Dendritic cell treated with granulocyte-macrophage colony-stimulating factor and Interleukin-4, amounts not matched to agents 40 ng/mL and 50 ng/mL, for 4 days (primary cell): Measurements from ENCODE around the gene STAG1.
"Not testable (repeated sequence)": the region's sequence is repeated elsewhere in the genome, so short reads cannot be mapped to it uniquely, and the experiment has no call there.

Experiments used
- H3K27ac Mint-ChIP-seq: one replicate; pipeline ENCODE4 v1.8.0; 2022; ENCODE audit warnings: mild to moderate bottlenecking, mixed read lengths
- H3K27me3 Mint-ChIP-seq: one replicate; pipeline ENCODE4 v1.8.0; 2022; ENCODE audit warnings: mild to moderate bottlenecking, mixed read lengths
- H3K36me3 Mint-ChIP-seq: one replicate; pipeline ENCODE4 v1.8.0; 2022; ENCODE audit warnings: low read depth, mixed read lengths
- H3K4me1 Mint-ChIP-seq: one replicate; pipeline ENCODE4 v1.8.0; 2022; ENCODE audit warnings: low read depth, mixed read lengths
- H3K4me3 Mint-ChIP-seq: one replicate; pipeline ENCODE4 v1.8.0; 2022; ENCODE audit warnings: mild to moderate bottlenecking, moderate library complexity, mixed read lengths
- H3K9me3 Mint-ChIP-seq: one replicate; pipeline ENCODE4 v1.8.0; 2022; ENCODE audit warnings: mixed read lengths
- intact Hi-C: fragments of 100-400 bp; cut with micrococcal nuclease; formaldehyde crosslinking; loops from one replicate; pipeline ENCODE4 v1.15.0; 2022

Gene STAG1

GRCh38 chr3:136709775-136710174, 42.4 kb downstream of the STAG1 start:
- peaks cover 19% of the 10 kb centered on the region for H3K36me3 Mint-ChIP-seq
- H3K9me3 Mint-ChIP-seq, H3K27me3 Mint-ChIP-seq, H3K4me3 Mint-ChIP-seq, intact Hi-C loops, H3K27ac Mint-ChIP-seq: not testable (repeated sequence)
- peaks cover 31% of the 10 kb centered on the region for H3K4me1 Mint-ChIP-seq

DNA sequence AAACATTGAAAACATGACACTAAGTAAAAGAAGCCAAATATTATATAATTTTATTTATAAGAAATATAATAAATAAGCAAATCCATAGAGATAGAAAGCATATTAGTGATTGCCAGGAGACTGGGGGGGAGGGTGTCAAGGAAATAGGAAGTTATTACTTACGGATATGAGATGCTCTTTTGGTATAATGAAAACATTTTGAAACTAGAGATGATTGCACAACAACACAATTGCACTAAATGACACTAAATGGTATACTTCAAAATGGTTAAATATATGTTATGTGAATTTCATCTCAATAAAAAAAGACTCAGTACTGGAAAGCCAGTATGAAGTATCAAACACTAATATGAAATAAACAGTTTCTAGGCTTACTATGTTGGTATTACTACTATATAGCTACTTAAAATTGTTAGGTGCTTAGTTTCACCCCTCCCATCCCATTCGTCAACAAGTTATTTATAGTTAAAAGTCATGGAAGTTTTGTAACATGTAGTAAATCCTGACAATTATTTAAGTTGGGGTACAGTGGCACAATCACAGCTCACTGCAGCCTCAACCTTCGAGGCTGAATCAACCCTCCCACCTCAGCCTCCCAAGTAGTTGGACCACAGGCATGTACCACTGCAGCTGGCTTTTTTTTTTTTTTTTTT, 43.7 kb downstream of the STAG1 start:
- intact Hi-C loops, result no loop called here
- Mint-ChIP-seq H3K9me3 (no peaks in the 10 kb centered on the region), H3K27me3 (no peaks in the 10 kb centered on the region), H3K4me1 (peaks cover 23% of the 10 kb centered on the region), H3K4me3 (no peak overlapping the region), H3K27ac (no peak overlapping the region), H3K36me3 (peaks cover 24% of the 10 kb centered on the region)

DNA sequence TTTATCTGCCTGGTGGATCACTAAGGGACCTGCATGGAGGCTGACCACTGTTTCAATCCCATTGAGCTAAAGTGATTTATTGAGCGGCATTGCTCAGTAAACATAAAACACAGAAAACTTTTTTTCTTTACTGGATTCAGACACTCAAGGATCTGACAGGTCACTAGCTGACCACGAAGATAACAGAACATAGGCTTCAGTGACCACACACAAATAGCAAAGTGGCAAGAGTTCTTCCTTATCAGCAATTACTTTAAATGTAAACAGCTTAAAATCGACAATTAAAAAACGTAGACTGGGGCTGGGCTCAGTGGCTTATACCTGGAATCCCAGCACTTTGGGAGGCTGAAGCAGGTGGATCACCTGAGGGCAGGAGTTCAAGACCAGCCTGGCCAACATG, 48.7 kb downstream of the STAG1 start:
- Mint-ChIP-seq H3K4me3 (no peak overlapping the region), H3K27me3 (no peaks in the 10 kb centered on the region), H3K9me3 (no peaks in the 10 kb centered on the region), H3K27ac (no peak overlapping the region), H3K4me1 (peaks cover 21% of the 10 kb centered on the region), H3K36me3 (peaks cover 15% of the 10 kb centered on the region)
- intact Hi-C loops, result no loop called here

GRCh38 chr3:136699271-136699828, 52.8 kb downstream of the STAG1 start:
- intact Hi-C loops, result no loop called here
- Mint-ChIP-seq H3K36me3 (peaks cover 16% of the 10 kb centered on the region), H3K27me3 (no peaks in the 10 kb centered on the region), H3K27ac (no peak overlapping the region), H3K4me1 (peaks cover 24% of the 10 kb centered on the region), H3K4me3 (no peak overlapping the region), H3K9me3 (no peaks in the 10 kb centered on the region)

GRCh38 chr3:136698361-136698760, 53.8 kb downstream of the STAG1 start:
- H3K36me3 Mint-ChIP-seq, result peaks cover 12% of the 10 kb centered on the region
- H3K4me3 Mint-ChIP-seq, result no peak overlapping the region
- no peaks in the 10 kb centered on the region for H3K27me3 Mint-ChIP-seq
- H3K4me1 Mint-ChIP-seq, result peaks cover 28% of the 10 kb centered on the region
- intact Hi-C loops, result no loop called here
- no peak overlapping the region for H3K27ac Mint-ChIP-seq
- no peaks in the 10 kb centered on the region for H3K9me3 Mint-ChIP-seq

- no peak overlapping the region for H3K27ac Mint-ChIP-seq
Measured at GRCh38 chr3:136696797-136697196, 55.4 kb downstream of the STAG1 start.

GRCh38 chr3:136694321-136694720, 57.9 kb downstream of the STAG1 start:
- no peaks in the 10 kb centered on the region for H3K27me3 Mint-ChIP-seq
- intact Hi-C loops, result no loop called here
- H3K4me1 Mint-ChIP-seq, result peaks cover 34% of the 10 kb centered on the region
- H3K36me3 Mint-ChIP-seq, result peaks cover 12% of the 10 kb centered on the region
- no peak overlapping the region for H3K4me3 Mint-ChIP-seq
- no peaks in the 10 kb centered on the region for H3K9me3 Mint-ChIP-seq
- H3K27ac Mint-ChIP-seq, result no peak overlapping the region

More at GRCh38 chr3:136696797-136697196, 55.4 kb downstream of the STAG1 start:
- Mint-ChIP-seq H3K27me3 (no peaks in the 10 kb centered on the region), H3K36me3 (peaks cover 12% of the 10 kb centered on the region), H3K4me3 (no peak overlapping the region), H3K4me1 (peaks cover 31% of the 10 kb centered on the region), H3K9me3 (no peaks in the 10 kb centered on the region)
- intact Hi-C loops, result no loop called here

GRCh38 chr3:136690599-136690998, 61.6 kb downstream of the STAG1 start:
- intact Hi-C loops, result no loop called here
- Mint-ChIP-seq H3K4me3 (no peak overlapping the region), H3K27me3 (no peaks in the 10 kb centered on the region), H3K9me3 (no peaks in the 10 kb centered on the region), H3K4me1 (peaks cover 34% of the 10 kb centered on the region), H3K36me3 (peaks cover 9% of the 10 kb centered on the region), H3K27ac (no peak overlapping the region)

GRCh38 chr3:136685882-136686281, 66.3 kb downstream of the STAG1 start:
- Mint-ChIP-seq H3K4me1 (peaks cover 12% of the 10 kb centered on the region), H3K4me3 (no peak overlapping the region), H3K9me3 (no peaks in the 10 kb centered on the region), H3K27me3 (no peaks in the 10 kb centered on the region), H3K36me3 (peaks cover 16% of the 10 kb centered on the region), H3K27ac (no peak overlapping the region)
- intact Hi-C loops, result no loop called here

GRCh38 chr3:136682740-136683312, 69.4 kb downstream of the STAG1 start:
- no peaks in the 10 kb centered on the region for H3K27me3 Mint-ChIP-seq
- peaks cover 14% of the 10 kb centered on the region for H3K36me3 Mint-ChIP-seq
- no peaks in the 10 kb centered on the region for H3K9me3 Mint-ChIP-seq
- no peak overlapping the region for H3K4me3 Mint-ChIP-seq
- intact Hi-C loops, result loop anchor here (1.0 kb wide), 1 partner anchor 10 kb away; no protein-coding TSS in a partner anchor
- peaks cover 5% of the 10 kb centered on the region for H3K4me1 Mint-ChIP-seq
- no peak overlapping the region for H3K27ac Mint-ChIP-seq

DNA sequence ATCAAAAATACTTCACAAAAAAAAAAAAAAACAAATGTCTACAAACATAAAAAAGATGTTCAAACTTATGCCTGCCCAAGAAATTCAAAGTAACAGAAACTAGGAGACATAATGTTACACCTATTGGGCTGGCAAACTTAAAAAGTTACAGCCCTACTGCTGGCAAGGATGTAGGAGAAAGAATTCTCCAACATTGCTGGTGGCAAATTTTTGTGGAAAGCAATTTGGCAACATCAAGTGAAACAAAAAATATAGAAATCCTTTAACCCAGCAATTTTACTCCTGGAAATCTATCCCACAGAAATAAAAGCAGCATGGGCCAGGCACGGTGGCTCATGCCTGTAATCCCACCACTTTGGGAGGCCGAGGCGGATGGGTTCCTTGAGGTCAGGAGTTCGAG, 73.2 kb downstream of the STAG1 start:
- no peaks in the 10 kb centered on the region for H3K27me3 Mint-ChIP-seq
- H3K27ac Mint-ChIP-seq, result no peak overlapping the region
- H3K4me1 Mint-ChIP-seq, result peaks cover 10% of the 10 kb centered on the region
- no peaks in the 10 kb centered on the region for H3K9me3 Mint-ChIP-seq
- H3K36me3 Mint-ChIP-seq, result no peaks in the 10 kb centered on the region
- no peak overlapping the region for H3K4me3 Mint-ChIP-seq
- intact Hi-C loops, result no loop called here

DNA sequence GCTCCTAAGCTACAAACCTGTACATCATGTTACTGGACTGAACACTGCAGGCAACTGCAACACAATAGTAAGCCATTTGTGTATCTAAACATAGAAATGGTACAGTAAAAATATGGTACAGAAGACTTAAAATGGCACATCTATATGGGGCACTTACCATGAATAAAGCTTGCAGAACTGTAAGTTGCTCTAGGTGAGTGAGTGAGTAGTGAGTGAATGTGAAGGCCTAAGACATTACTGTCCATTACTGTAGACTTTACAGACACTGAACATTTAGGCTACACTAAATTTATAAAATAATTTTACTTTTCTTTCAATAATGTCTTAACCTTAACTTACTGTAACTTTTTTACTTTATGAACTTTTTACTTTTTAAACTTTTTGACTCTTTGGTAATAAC, 76.2 kb downstream of the STAG1 start:
- Mint-ChIP-seq H3K4me1 (peaks cover 22% of the 10 kb centered on the region), H3K27ac (no peak overlapping the region), H3K4me3 (no peak overlapping the region), H3K27me3 (no peaks in the 10 kb centered on the region), H3K36me3 (peaks cover 9% of the 10 kb centered on the region), H3K9me3 (no peaks in the 10 kb centered on the region)
- intact Hi-C loops, result no loop called here

DNA sequence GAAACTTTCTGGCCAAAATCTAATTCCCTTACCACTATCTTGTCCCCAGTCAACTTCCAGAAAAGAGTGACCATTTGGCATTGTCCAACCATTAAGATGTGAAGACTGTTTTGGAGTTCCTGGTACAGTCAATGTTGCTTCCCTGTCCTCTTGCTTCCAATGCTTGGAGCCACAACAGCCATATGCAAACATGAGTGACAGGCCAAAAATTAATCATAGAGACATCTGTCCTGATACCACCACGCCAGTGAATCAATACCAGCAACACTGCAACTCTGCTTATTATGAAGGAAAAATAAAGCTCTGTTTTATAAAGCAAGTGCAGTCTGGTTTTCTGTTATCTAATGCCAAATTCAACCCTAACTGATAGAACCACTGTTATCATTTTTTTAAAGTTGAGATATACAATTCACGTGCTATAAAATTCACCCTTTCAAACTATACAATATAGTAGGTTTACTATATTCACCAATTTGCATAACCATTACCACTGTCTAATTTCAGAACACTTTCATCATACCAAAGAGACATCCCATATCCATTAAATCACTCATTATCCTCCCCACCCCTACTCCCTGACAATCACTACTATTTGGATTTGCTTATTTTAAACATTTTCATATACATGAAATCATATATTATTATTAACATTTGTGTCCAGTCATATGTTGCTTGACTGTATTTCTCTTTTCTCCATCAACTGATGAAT, 76.9 kb downstream of the STAG1 start:
- intact Hi-C loops, result no loop called here
- peaks cover 11% of the 10 kb centered on the region for H3K36me3 Mint-ChIP-seq
- H3K9me3 Mint-ChIP-seq, result no peaks in the 10 kb centered on the region
- no peak overlapping the region for H3K27ac Mint-ChIP-seq
- no peaks in the 10 kb centered on the region for H3K27me3 Mint-ChIP-seq
- no peak overlapping the region for H3K4me3 Mint-ChIP-seq
- H3K4me1 Mint-ChIP-seq, result peaks cover 22% of the 10 kb centered on the region

GRCh38 chr3:136672457-136672856, 79.7 kb downstream of the STAG1 start:
- Mint-ChIP-seq H3K27me3 (no peaks in the 10 kb centered on the region), H3K9me3 (no peaks in the 10 kb centered on the region), H3K27ac (no peak overlapping the region), H3K4me1 (peaks cover 26% of the 10 kb centered on the region), H3K36me3 (peaks cover 11% of the 10 kb centered on the region), H3K4me3 (no peak overlapping the region)
- intact Hi-C loops, result no loop called here
